Measurements from ENCODE around the gene SLX9.

DNA sequence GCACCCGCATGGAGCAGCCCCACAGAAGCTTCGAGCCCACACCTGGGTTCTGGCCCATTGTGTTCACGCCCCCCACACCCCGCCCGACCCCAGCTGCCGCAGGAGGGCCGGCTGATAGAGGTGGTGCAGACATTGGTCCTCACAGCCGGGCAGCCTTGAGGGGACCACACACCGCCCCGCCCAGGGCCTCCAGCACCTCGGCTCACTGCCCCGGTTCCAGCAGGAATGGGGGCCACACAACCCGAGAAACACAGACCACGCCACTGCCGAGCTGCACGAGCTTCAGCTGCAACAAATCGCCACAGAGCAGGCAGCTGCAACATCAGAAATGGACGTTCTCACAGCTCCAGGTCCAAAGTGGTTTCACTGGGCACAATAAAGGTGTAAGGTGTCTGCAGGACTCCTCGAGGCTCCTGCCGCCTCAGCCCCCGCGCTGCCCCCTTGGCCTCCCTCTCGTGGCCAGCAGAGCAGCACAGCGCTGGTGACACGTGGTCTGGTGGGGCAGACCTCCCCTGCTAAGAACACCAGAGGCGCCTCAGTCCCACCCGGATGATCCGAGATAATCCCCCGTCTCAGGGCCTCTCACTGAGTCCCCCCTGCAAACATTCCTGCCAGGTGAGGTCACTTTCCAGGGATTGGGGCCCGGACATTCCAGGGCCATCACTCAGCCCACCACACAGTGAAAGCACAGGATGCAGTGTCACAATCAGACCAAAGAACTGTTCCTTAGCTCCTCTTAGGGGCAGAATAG, 72.3 kb downstream of the SLX9 start:
- TF ChIP-seq, protein P1, sequence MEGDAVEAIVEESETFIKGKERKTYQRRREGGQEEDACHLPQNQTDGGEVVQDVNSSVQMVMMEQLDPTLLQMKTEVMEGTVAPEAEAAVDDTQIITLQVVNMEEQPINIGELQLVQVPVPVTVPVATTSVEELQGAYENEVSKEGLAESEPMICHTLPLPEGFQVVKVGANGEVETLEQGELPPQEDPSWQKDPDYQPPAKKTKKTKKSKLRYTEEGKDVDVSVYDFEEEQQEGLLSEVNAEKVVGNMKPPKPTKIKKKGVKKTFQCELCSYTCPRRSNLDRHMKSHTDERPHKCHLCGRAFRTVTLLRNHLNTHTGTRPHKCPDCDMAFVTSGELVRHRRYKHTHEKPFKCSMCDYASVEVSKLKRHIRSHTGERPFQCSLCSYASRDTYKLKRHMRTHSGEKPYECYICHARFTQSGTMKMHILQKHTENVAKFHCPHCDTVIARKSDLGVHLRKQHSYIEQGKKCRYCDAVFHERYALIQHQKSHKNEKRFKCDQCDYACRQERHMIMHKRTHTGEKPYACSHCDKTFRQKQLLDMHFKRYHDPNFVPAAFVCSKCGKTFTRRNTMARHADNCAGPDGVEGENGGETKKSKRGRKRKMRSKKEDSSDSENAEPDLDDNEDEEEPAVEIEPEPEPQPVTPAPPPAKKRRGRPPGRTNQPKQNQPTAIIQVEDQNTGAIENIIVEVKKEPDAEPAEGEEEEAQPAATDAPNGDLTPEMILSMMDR (IDR thresholded peaks at IDR 0.05) = no peak
- TF ChIP-seq POLR2AphosphoS5 (IDR thresholded peaks at IDR 0.05; ENCODE audit: insufficient read depth in 1 of 2, low read depth in 1 of 2) (no peak), POLR2A (IDR thresholded peaks at IDR 0.05) (no peak)
